ENCODE measurements around the gene PHC2.

- TF ChIP-seq CTCF (IDR thresholded peaks at IDR 0.05) = no peak
- TF ChIP-seq EZH2phosphoT487 (IDR thresholded peaks at IDR 0.05) = no peak
- no peak for TF ChIP-seq EZH2 (IDR thresholded peaks at IDR 0.05)
Observed at GRCh38 chr1:33384040-33384812, 46.7 kb downstream of the PHC2 start.
